Activated CD4-positive, alpha-beta memory T cell treated with anti-CD3 and anti-CD28 coated beads, Interleukin-2, amount 10 ng/mL, durations not matched to agents 7 days and 5 days (primary cell): ENCODE results near the gene NCOA7. TPM values are rescaled to one million over a fixed set of nuclear protein-coding genes. Genes with fewer than 3 reads are reported as not detected.
"Not testable (repeated sequence)": the region's sequence is repeated elsewhere in the genome, so short reads cannot be mapped to it uniquely, and the experiment has no call there.

Experiments
- CTCF ChIA-PET: fragments of 350-600 bp; sonication (Branson Sonifier 250); formaldehyde crosslinking; loops from one replicate; lab custom pipeline; 2021; ENCODE audit warnings: antibody characterized with exemption, inconsistent platforms; lab: Charles Lee
- POLR2A ChIA-PET: fragments of 350-600 bp; sonication (Branson Sonifier 250); formaldehyde crosslinking; loops from one replicate; lab custom pipeline; 2021; ENCODE audit warnings: antibody characterized with exemption; lab: Charles Lee
- DNase-seq: peaks from one replicate; pipeline ENCODE4 v3.0.0-alpha.2; 2020
- H3K27ac Mint-ChIP-seq: one replicate; pipeline ENCODE4 v1.8.0; 2021; ENCODE audit warnings: mild to moderate bottlenecking, mixed read lengths
- H3K27me3 Mint-ChIP-seq: one replicate; pipeline ENCODE4 v1.8.0; 2021; ENCODE audit warnings: mixed read lengths
- H3K36me3 Mint-ChIP-seq: one replicate; pipeline ENCODE4 v1.8.0; 2021; ENCODE audit warnings: low read depth, mixed read lengths
- H3K4me1 Mint-ChIP-seq: one replicate; pipeline ENCODE4 v1.8.0; 2021; ENCODE audit warnings: mixed read lengths
- H3K4me3 Mint-ChIP-seq: one replicate; pipeline ENCODE4 v1.8.0; 2021; ENCODE audit warnings: mild to moderate bottlenecking, mixed read lengths
- H3K9me3 Mint-ChIP-seq: one replicate; pipeline ENCODE4 v1.8.0; 2021; ENCODE audit warnings: mixed read lengths
- total RNA-seq, 2 experiments: library from RNA; stranded (reverse); gene quantifications; one replicate each; pipeline ENCODE4 v1.2.3, GENCODE V29; 2021

The NCOA7 gene
- total RNA-seq, 2 experiments from 2014 or later: 45.2 to 49.9 TPM

DNA sequence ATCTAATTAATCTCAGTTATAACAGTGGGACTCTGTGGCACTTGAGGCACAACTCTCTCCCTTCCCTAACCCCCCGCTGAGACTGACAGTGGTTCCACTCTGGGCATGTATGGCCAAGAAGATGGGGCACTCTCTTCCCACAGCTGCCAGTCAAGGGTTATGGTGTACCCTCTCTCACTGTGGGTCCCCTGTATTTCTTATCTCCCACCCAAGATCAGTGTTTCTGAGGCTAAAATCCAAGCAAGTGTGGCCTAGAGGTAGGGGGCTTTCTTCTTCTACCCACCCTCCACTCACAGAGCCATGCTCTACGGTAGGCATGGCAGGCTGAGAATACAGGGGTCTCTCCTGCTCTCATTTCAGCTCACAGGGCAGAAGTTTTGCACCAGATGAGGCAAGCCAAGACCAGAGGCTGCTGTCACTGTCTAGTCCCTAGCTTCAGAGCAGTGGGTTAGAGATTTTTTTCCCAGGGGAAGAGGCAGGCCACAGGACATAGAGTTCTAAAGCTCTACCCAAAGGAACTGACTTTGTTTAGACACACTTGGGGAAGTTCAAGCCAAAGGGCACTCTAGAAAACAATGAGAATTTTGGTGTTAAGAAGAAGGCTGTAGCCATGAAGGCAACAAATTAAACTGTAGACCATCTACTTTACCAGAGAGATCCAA is 134.1 kb downstream of the NCOA7 start:
- no peaks in the 10 kb centered on the region for H3K9me3 Mint-ChIP-seq
- H3K4me1 Mint-ChIP-seq: peaks cover 44% of the 10 kb centered on the region
- ChIA-PET POLR2A (interaction anchor here (0.7 to 4.1 kb wide), 3 partner anchors 15 to 134 kb away, joined by 4 to 28 read pairs (median 5); partner anchors contain the start of genes HINT3 and NCOA7), CTCF (interaction anchor here (0.8 to 1.4 kb wide), 2 partner anchors 19 to 32 kb away, joined by 4 to 7 read pairs; partner anchors contain the start of gene HINT3)
- DNase-seq: no peak
- H3K4me3 Mint-ChIP-seq: no peak overlapping the region
- no peaks in the 10 kb centered on the region for H3K27me3 Mint-ChIP-seq
- H3K27ac Mint-ChIP-seq: peak overlapping the region; percentile 58
- peaks cover 68% of the 10 kb centered on the region for H3K36me3 Mint-ChIP-seq

DNA sequence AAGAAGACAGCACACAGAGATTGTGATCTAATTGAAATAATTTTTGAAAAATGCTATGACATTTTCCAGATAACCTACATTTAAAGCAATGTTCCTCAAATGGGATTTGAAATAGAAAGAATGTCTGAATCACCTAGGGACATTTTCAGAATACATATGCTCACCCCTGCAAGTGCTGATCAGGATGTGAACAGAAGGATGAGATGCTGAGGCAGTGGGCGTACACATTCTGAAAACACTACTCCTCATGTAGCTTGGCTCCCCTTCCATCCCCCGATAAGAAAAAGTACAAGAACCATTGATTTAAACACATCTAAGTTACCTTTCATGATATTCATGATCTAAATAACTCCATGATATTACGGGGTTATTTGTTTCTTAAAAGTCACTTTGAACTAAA is 136.0 kb downstream of the NCOA7 start:
- no peak for DNase-seq
- Mint-ChIP-seq H3K9me3 (no peaks in the 10 kb centered on the region), H3K27me3 (no peaks in the 10 kb centered on the region), H3K27ac (no peak overlapping the region), H3K36me3 (peaks cover 71% of the 10 kb centered on the region), H3K4me3 (no peak overlapping the region), H3K4me1 (peaks cover 46% of the 10 kb centered on the region)
- POLR2A ChIA-PET: interaction anchor here (1.2 kb wide), 1 partner anchor 10 kb away, joined by 3 read pairs; no protein-coding TSS in a partner anchor
- CTCF ChIA-PET: interaction anchor here (1.0 kb wide), 2 partner anchors 30 to 47 kb away, joined by 3 to 4 read pairs; partner anchors contain the start of gene HINT3

DNA sequence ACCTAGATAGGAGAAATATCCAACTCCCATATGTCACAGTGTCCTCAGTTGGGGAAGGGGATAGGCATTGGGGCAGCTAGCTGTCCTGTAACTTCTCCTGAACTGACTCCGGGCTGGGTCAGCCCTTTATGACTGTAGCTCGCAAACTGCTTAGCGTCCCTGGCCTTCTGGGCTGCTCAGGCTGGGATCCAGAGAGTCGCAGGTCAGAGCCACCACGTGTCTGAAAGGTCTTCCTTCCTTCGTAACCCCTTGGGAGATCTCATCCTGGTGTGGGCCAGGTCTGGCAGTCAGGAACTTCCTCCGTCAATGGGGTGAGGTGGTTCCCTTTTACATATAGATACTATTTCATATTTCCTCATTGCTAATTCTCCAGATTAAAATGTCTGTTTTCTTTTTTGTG is 137.0 kb downstream of the NCOA7 start:
- no peaks in the 10 kb centered on the region for H3K9me3 Mint-ChIP-seq
- no peak for DNase-seq
- CTCF ChIA-PET: no interaction called here
- no peak overlapping the region for H3K27ac Mint-ChIP-seq
- POLR2A ChIA-PET: no interaction called here
- H3K4me3 Mint-ChIP-seq: no peak overlapping the region
- H3K27me3 Mint-ChIP-seq: no peaks in the 10 kb centered on the region
- H3K4me1 Mint-ChIP-seq: peaks cover 48% of the 10 kb centered on the region
- H3K36me3 Mint-ChIP-seq: peaks cover 67% of the 10 kb centered on the region

DNA sequence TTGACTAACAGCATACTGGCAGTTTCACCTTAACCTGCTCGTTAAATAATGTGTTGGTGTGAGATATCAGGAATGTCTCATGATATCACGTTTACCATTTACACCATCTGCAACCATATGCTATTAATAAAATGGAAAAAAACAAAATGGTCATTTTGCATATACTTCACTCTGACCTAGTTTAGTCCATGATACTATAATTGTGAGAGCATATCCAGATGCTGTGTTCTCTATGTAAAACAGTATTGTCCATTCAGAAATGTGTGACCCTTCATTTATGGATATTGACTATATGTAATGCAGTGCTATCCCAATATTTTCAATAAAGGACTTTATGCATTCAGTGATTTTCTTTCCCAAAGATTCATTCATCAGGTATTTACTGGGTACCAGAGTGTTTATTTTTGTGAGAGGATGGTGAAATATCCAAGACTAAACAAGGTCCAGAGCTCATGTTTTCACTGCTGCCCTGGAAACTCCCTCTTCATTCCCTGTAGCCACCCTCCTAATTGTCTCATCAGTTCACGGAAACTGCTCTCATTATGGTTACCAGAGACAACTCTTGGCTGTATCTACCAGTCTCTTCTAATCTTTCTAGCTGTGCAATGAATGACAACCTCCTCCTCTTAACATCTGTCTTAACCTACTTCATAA is 140.1 kb downstream of the NCOA7 start:
- H3K4me1 Mint-ChIP-seq: peaks cover 23% of the 10 kb centered on the region
- no peak overlapping the region for H3K4me3 Mint-ChIP-seq
- POLR2A ChIA-PET: no interaction called here
- peaks cover 46% of the 10 kb centered on the region for H3K36me3 Mint-ChIP-seq
- no peaks in the 10 kb centered on the region for H3K27me3 Mint-ChIP-seq
- H3K27ac Mint-ChIP-seq: no peak overlapping the region
- H3K9me3 Mint-ChIP-seq: peaks cover 2% of the 10 kb centered on the region
- CTCF ChIA-PET: no interaction called here
- no peak for DNase-seq

DNA sequence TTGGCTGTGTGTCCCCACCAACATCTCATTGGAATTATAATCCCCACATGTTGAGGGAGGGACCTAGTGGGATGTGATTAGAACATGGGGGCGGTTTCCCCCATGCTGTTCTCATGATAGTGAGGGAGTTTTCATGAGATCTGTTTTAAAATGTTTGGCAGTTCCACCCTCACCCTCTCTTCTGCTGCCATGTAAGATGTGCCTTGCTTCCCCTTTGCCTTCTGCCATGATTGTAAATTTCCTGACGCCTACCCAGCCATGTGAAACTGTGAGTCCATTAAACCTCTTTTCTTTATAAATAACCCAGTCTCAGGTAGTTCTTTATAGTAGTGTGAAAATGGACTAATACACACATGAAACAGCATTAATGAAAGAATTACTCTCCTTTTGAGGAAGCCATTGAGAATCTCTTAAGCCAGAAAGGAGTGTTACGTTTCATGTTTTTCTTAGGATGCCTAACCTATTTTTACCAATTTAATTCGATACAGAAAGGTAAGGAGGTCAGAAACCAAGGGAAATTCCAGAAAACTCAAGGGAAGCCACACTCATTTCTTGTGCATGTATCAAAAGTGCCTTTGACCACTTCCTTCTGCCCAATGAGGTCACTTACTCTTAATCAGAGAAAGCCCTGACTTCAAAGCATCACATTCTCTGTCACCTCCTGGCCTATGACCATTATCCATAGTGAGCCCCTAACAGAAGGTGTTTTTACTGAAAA is 141.1 kb downstream of the NCOA7 start:
- CTCF ChIA-PET: interaction anchor here (1.0 to 1.5 kb wide), 3 partner anchors 22 to 140 kb away, joined by 3 to 11 read pairs (median 4); partner anchors contain the start of gene HINT3
- DNase-seq: no peak
- peaks cover 43% of the 10 kb centered on the region for H3K36me3 Mint-ChIP-seq
- H3K4me3 Mint-ChIP-seq: no peak overlapping the region
- POLR2A ChIA-PET: interaction anchor here (0.8 to 1.1 kb wide), 2 partner anchors 13 to 53 kb away, joined by 3 to 5 read pairs; no protein-coding TSS in a partner anchor
- peak overlapping the region; percentile 4 for H3K27ac Mint-ChIP-seq
- H3K9me3 Mint-ChIP-seq: peaks cover 2% of the 10 kb centered on the region
- no peaks in the 10 kb centered on the region for H3K27me3 Mint-ChIP-seq
- peaks cover 20% of the 10 kb centered on the region for H3K4me1 Mint-ChIP-seq

DNA sequence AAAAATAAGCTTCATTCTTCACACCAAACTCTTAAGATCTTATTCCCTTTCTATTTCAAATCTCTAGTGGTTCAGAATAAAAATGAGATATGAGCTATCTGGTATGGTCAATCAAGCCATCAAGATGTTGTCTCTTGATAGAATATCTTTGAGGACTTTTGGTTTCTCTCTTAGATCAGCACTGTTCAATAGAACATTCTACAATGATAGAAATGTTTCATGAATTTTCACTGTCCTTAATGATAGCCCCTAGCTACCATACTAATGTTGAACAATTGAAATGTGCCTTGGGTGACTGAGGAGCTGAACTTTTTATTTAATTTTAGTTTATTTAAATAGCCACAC is 141.7 kb downstream of the NCOA7 start:
- no peak overlapping the region for H3K27ac Mint-ChIP-seq
- peaks cover 39% of the 10 kb centered on the region for H3K36me3 Mint-ChIP-seq
- ChIA-PET CTCF (interaction anchor here (1.0 to 1.5 kb wide), 3 partner anchors 21 to 141 kb away, joined by 3 to 11 read pairs (median 4); partner anchors contain the start of gene HINT3), POLR2A (interaction anchor here (0.8 to 1.1 kb wide), 2 partner anchors 13 to 54 kb away, joined by 3 to 5 read pairs; no protein-coding TSS in a partner anchor)
- no peak overlapping the region for H3K4me3 Mint-ChIP-seq
- H3K4me1 Mint-ChIP-seq: peaks cover 20% of the 10 kb centered on the region
- no peak for DNase-seq
- H3K27me3 Mint-ChIP-seq: no peaks in the 10 kb centered on the region
- H3K9me3 Mint-ChIP-seq: peaks cover 2% of the 10 kb centered on the region

DNA sequence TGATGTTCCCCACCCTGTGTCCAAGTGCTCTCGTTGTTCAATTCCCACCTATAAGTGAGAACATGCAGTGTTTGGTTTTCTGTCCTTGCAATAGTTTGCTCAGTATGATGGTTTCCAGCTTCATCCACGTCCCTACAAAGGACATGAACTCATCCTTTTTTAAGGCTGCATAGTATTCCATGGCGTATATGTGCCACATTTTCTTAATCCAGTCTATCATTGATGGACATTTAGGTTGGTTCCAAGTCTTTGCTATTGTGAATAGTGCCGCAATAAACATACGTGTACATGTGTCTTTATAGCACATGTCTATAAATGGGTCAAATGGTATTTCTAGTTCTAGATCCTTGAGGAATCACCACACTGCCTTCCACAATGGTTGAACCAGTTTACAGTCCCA is 144.8 kb downstream of the NCOA7 start:
- POLR2A ChIA-PET: interaction anchor here (1.4 kb wide), 1 partner anchor 145 kb away, joined by 4 read pairs; the partner anchor contains the start of gene NCOA7

DNA sequence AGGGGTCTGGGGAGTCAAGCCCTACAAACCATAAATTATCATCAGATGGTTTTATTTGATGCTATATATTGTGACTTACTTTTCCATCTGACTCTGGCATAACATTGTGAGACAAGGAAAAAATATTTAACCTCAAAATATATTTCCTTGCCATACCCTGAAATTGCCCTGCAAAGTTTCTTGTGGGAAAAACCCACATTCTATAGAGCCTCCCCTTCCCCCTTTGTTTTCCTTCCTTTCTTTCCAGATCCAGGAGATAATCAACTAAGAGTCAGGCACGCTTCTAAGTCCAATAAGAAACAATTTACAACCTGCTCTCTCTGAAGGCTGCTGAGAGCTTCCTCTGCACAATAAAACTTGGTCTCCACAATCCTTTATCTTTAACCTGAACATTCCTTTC is 148.3 kb downstream of the NCOA7 start:
- H3K4me3 Mint-ChIP-seq: no peak overlapping the region

More for the DNA sequence above, 144.8 kb downstream of the NCOA7 start:
- Mint-ChIP-seq H3K4me1 (peaks cover 29% of the 10 kb centered on the region), H3K36me3 (peaks cover 20% of the 10 kb centered on the region)
- DNase-seq, H3K4me3 Mint-ChIP-seq, CTCF ChIA-PET, H3K27me3 Mint-ChIP-seq, H3K27ac Mint-ChIP-seq, H3K9me3 Mint-ChIP-seq: not testable (repeated sequence)

DNA sequence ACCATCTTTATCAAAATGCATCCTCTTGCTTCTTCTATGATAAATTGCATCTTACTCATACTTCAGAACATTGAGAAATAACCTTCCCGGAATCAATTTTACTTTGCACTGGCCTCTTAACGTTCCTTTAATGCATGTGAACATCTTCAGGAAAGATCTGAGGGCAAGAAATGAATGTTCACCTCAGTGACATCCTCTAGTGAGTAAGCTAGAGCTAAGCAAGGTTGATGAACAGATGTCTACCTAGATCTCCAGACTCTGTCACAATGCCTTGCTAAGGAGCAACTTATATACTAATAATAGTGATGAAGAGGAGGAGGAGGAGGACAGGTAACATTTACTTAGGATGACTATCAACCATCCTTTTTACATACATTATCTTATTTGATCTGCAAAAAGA is 149.0 kb downstream of the NCOA7 start:
- Mint-ChIP-seq H3K4me3 (no peak overlapping the region), H3K9me3 (peaks cover 2% of the 10 kb centered on the region), H3K4me1 (peaks cover 31% of the 10 kb centered on the region), H3K27ac (no peak overlapping the region), H3K27me3 (no peaks in the 10 kb centered on the region), H3K36me3 (no peaks in the 10 kb centered on the region)
- DNase-seq: no peak
- ChIA-PET POLR2A (no interaction called here), CTCF (interaction anchor here (1.0 to 2.0 kb wide), 2 partner anchors 16 to 26 kb away, joined by 4 to 8 read pairs; partner anchors contain the start of gene HINT3)

More for the DNA sequence above, 148.3 kb downstream of the NCOA7 start:
- H3K27ac Mint-ChIP-seq: no peak overlapping the region
- peaks cover 3% of the 10 kb centered on the region for H3K36me3 Mint-ChIP-seq
- H3K4me1 Mint-ChIP-seq: peaks cover 28% of the 10 kb centered on the region
- ChIA-PET POLR2A (no interaction called here), CTCF (interaction anchor here (1.0 to 2.2 kb wide), 3 partner anchors 17 to 33 kb away, joined by 3 to 10 read pairs (median 4); partner anchors contain the start of gene HINT3)
- H3K9me3 Mint-ChIP-seq: peaks cover 2% of the 10 kb centered on the region
- H3K27me3 Mint-ChIP-seq: no peaks in the 10 kb centered on the region
- no peak for DNase-seq

DNA sequence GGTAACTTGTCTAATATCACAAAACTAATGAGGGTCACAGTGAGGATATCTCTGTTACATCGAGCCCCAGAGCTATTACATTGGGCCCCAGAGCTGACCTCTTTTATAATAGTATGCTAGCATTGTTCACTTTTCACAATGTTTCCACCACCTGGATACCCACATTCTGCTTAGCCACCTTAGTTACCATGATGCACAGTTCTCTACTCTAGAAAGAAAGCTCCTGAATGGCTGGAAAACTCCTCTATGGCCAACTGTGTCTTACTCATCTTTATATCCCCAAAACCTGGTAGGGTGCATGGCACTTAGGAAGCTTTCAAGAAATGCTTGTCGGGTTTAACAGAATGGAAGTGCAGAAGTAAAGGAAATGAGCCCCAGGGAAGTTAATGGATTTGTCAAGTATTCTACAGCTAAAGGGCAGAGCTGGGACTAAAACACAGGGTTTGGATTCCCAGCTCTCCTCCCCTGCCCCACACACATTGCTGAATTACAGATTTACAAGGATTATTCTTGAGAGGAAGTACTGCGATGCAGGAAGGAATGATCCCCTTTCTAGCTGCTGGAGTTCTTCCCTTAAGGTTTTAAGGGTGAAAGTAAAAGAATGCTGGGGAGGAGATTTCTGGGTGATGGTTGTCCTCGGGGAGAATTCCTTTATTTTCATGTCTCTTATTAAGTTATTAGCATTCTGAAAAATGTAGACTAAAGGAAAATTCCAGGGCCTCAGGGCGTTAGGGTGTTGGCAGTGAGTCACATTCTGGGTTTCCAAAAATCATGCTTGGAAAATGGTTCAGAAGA is 149.7 kb downstream of the NCOA7 start:
- ChIA-PET CTCF (interaction anchor here (0.6 to 2.0 kb wide), 2 partner anchors 16 to 36 kb away, joined by 5 to 8 read pairs; partner anchors contain the start of gene HINT3), POLR2A (no interaction called here)
- no peak for DNase-seq
- Mint-ChIP-seq H3K9me3 (peaks cover 2% of the 10 kb centered on the region), H3K27ac (no peak overlapping the region), H3K36me3 (no peaks in the 10 kb centered on the region), H3K4me1 (peaks cover 31% of the 10 kb centered on the region), H3K4me3 (no peak overlapping the region), H3K27me3 (no peaks in the 10 kb centered on the region)

DNA sequence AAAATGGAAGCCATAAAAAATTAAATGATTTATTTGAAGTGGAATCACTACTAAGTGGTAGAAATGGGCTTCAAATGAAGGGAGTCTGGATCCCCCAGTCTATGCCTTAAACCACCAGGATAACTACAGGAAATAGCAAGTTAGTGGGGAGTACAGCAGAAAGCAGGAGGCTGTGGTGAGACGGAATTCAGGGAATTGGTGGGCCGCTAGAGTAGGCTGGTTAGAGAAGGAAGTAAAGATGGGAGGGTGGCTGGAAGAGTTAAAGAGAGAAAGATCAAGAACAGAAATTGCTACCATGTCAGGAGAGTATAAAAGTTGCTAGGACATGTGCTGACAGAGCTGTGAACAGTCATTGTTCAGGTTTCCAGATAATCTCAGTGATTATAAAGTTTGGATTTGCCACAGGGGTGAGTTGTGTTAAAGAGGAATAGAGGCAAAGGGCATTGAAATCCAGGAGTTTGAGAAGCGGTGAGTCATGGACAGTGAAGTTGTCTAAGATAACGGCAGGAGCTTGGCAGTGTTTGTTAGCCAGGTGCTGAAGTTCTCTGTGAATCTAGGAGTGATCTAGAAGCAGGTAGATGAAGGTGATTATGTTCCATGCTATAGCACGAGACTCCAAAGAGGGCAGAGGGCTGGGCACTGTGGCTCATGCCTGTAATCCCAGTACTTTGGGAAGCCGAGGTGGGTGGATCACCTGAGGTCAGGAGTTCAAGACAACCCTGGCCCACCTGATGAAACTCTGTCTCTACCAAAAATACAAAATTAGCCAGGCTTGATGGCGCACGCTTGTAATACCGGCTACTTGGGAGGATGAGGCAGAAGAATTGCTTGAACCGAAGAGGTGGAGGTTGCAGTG is 152.1 kb downstream of the NCOA7 start:
- H3K27me3 Mint-ChIP-seq: no peaks in the 10 kb centered on the region
- POLR2A ChIA-PET: interaction anchor here (0.7 to 1.8 kb wide), 4 partner anchors 10 to 153 kb away, joined by 3 to 4 read pairs (median 4); partner anchors contain the start of gene HINT3
- no peak overlapping the region for H3K27ac Mint-ChIP-seq
- no peak for DNase-seq
- H3K4me1 Mint-ChIP-seq: peaks cover 40% of the 10 kb centered on the region
- CTCF ChIA-PET: interaction anchor here (0.8 to 2.0 kb wide), 3 partner anchors 10 to 43 kb away, joined by 3 to 11 read pairs (median 4); partner anchors contain the start of genes HINT3 and TRMT11
- H3K36me3 Mint-ChIP-seq: no peaks in the 10 kb centered on the region
- no peaks in the 10 kb centered on the region for H3K9me3 Mint-ChIP-seq
- no peak overlapping the region for H3K4me3 Mint-ChIP-seq
